Subcutaneous adipose tissue (tissue), 4 donors: ENCODE data around the gene KIF14. TPM values are rescaled to one million over a fixed set of nuclear protein-coding genes. Genes with fewer than 3 reads are reported as not detected.

ENCODE experiments used
- CTCF ChIP-seq: fragments of 450-650 bp; IDR thresholded peaks from one replicate; pipeline ENCODE4 v1.5.1; 2016; ENCODE audit warnings: low read depth, mild to moderate bottlenecking, control low read depth, antibody characterized with exemption, moderate library complexity
- total RNA-seq, 4 donors: library from RNA; depleted of rRNA; stranded (reverse); fragments of >200 nt; gene quantifications; one replicate each; pipeline ENCODE4 v1.1.0, GENCODE V29; 2016

The KIF14 gene
- total RNA-seq, 4 donors from 2014 or later: under 0.01 to 1.2 (median 0.52) TPM

GRCh38 chr1:200659269-200659668, 38.7 kb upstream of the KIF14 start:
- TF ChIP-seq CTCF: no peak

GRCh38 chr1:200658037-200658818, 37.7 kb upstream of the KIF14 start:
- TF ChIP-seq CTCF: no peak

GRCh38 chr1:200654660-200655059, 34.1 kb upstream of the KIF14 start:
- no peak for TF ChIP-seq CTCF

- TF ChIP-seq CTCF: no peak
Observed at GRCh38 chr1:200653022-200653462, 32.5 kb upstream of the KIF14 start.

GRCh38 chr1:200652378-200652777, 31.8 kb upstream of the KIF14 start:
- no peak for TF ChIP-seq CTCF

- no peak for TF ChIP-seq CTCF
Observed at GRCh38 chr1:200646515-200646914, 26.0 kb upstream of the KIF14 start.

GRCh38 chr1:200644021-200644420, 23.5 kb upstream of the KIF14 start:
- TF ChIP-seq CTCF: no peak
